Measurements from ENCODE around the gene PCCA. TPM values are rescaled to one million over a fixed set of nuclear protein-coding genes. Genes with fewer than 3 reads are reported as not detected.

PCCA gene
- total and polyA plus RNA-seq, 8 donors: 26.8 to 48.9 (median 37.6) TPM

DNA sequence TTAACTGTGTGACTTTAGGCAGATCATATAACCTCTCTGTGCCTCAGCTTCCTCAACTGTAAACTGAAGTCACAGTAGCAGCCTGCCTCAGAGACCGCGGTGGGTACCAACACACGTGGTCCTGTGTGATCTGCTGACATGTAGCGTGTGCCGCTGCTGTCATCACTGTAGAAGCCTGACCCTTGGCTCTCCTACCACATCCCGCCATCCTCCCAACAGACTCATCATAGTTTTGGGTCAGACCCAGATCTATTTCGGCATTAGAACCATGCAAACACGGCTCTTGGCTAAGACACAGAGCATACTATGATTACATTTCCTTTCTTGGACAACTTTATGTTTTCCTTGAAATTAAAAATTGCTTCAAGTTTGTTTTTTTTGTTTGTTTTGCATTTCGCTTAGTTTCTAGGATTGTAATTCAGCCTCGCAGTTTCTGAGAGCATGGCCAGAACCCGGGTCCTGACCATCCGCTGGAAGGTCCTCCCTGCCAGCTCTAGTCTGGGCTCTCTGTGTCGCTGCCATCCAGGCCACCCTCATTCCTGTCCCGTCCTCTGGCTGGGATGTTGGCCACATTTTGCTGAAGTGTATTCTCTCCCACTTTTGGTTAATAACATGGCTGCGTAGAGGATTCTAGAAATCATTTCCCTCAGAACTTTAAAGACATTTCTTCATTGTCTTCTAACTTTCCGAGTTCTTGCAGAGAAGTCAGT, 446.7 kb downstream of the PCCA start:
- DNase-seq (no peak), ATAC-seq (no peak)
- H3K4me3 ChIP-seq: no peak overlapping the region
- TF ChIP-seq, protein P1, sequence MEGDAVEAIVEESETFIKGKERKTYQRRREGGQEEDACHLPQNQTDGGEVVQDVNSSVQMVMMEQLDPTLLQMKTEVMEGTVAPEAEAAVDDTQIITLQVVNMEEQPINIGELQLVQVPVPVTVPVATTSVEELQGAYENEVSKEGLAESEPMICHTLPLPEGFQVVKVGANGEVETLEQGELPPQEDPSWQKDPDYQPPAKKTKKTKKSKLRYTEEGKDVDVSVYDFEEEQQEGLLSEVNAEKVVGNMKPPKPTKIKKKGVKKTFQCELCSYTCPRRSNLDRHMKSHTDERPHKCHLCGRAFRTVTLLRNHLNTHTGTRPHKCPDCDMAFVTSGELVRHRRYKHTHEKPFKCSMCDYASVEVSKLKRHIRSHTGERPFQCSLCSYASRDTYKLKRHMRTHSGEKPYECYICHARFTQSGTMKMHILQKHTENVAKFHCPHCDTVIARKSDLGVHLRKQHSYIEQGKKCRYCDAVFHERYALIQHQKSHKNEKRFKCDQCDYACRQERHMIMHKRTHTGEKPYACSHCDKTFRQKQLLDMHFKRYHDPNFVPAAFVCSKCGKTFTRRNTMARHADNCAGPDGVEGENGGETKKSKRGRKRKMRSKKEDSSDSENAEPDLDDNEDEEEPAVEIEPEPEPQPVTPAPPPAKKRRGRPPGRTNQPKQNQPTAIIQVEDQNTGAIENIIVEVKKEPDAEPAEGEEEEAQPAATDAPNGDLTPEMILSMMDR (IDR thresholded peaks at IDR 0.05): no peak
- no peaks in the 10 kb centered on the region for H3K27me3 ChIP-seq
- H3K36me3 ChIP-seq: peaks cover 0 to 14% of the 10 kb centered on the region in 2 donors
- intact Hi-C loops (cut with DNase I): no loop called here
- peaks cover 0 to 3% of the 10 kb centered on the region in 2 donors for H3K9me3 ChIP-seq
- H3K4me1 ChIP-seq: no peaks in the 10 kb centered on the region
- H3K27ac ChIP-seq: no peak overlapping the region

DNA sequence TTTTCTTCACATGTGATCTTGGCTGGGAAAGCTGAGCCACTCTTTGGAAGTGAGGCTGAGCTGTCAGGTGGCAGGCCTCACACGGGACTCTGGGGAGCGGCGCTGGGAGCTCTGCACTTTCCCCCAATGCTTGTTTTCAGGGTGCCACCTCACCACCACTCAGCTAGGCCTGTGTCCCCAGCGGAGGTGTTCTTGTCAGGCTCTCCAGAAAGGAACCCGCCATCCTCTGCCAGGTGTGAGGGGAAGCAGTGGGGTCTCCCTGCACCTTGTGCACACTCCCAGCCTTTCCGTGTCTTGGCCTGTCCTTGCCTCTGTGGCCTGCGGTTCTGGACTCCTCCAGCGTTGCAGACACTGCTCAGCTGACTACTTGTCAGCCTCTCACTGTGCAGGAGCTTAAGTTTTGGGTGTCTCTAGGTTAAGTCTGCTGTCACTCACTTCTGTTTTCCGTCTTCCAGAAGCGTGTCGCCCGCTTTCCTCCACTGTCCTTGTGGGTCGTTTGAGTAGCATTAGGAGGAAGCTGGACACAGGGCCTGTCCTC, 447.8 kb downstream of the PCCA start:
- intact Hi-C loops (cut with DNase I): no loop called here
- TF ChIP-seq, protein P1 (IDR thresholded peaks at IDR 0.05): no peak
- H3K36me3 ChIP-seq: peaks cover 0 to 14% of the 10 kb centered on the region in 2 donors
- no peaks in the 10 kb centered on the region for H3K4me1 ChIP-seq
- H3K27me3 ChIP-seq: no peaks in the 10 kb centered on the region
- DNase-seq (no peak), ATAC-seq (no peak)
- H3K4me3 ChIP-seq: no peak overlapping the region
- peaks cover 0 to 3% of the 10 kb centered on the region in 2 donors for H3K9me3 ChIP-seq
- no peak overlapping the region for H3K27ac ChIP-seq

DNA sequence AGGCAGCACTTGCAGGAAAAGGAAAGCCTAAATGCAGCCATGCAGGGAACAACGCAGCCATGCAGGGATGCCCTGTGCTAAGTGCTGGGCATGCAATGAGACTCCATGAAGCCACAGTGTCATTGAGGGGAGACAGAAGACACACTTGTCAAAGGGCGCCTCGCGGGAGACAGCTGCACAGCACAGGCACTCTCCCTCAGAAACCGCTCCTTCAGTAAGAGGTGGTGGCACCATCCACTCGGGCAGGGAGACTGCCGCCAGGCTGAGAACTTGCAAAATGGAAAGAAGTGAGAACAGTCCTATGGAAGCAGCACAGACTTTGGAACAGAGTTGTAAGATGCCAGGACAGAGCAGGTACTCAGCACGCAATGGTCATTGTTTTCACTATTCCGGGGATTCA, 448.6 kb downstream of the PCCA start:
- H3K27ac ChIP-seq: no peak overlapping the region
- H3K4me1 ChIP-seq: peaks cover 0 to under 1% of the 10 kb centered on the region in 2 donors
- H3K9me3 ChIP-seq: peaks cover 0 to under 1% of the 10 kb centered on the region in 2 donors
- intact Hi-C loops (cut with DNase I): no loop called here
- H3K36me3 ChIP-seq: peaks cover 0 to 7% of the 10 kb centered on the region in 2 donors
- no peak overlapping the region for H3K4me3 ChIP-seq
- ATAC-seq (no peak), DNase-seq (no peak)
- TF ChIP-seq, protein P1 (IDR thresholded peaks at IDR 0.05): no peak
- H3K27me3 ChIP-seq: no peaks in the 10 kb centered on the region

DNA sequence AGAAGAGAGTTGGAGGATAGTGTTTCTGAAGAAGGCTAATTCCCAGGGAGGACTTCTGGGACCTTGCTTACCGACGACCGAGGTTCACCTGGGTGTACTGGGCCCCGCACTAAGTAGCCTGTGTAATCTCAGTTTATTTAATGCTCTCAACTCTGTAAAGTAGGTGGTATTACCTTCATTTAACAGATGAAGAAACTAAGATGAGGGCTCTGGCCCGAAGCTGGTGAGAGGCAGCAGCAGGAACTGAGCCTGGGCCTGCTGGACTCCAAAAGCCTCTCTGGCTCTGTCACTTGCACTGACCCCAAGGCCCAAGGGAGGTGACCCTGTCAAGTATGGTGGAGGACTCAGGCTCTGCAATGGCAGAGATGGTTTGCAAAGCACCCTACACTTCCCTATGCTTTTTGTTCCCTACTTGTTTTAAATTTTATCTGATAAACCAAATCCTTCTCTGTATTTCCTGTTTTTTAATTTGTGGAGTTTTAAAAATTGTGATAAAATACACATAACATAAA, 449.1 kb downstream of the PCCA start:
- intact Hi-C loops (cut with DNase I): no loop called here
- ATAC-seq (no peak), DNase-seq (no peak)
- Histone ChIP-seq H3K36me3 (peaks cover 0 to 2% of the 10 kb centered on the region in 2 donors), H3K9me3 (no peaks in the 10 kb centered on the region), H3K4me3 (no peak overlapping the region), H3K27me3 (no peaks in the 10 kb centered on the region), H3K27ac (no peak overlapping the region), H3K4me1 (peaks cover 0 to 5% of the 10 kb centered on the region in 2 donors)
- TF ChIP-seq, protein P1 (IDR thresholded peaks at IDR 0.05): no peak

DNA sequence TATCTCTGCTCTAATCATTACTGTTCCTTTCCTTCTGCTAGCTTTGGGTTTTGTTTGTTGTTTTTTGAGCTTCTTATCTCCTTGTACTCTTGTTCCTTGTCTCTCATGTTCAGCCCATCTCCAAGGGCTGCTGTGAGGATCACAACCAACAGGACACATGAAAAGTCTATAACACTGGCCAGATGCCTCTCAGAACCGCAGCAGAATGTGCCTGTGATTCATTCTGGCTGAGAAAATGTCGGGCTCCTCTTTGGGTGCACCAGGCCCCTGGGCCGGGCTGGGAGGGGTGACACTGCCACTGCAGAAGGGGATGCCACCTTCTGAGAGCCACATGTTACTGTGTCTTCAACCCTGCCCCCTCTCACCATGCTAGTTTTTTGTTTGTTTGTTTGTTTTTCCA, 451.7 kb downstream of the PCCA start:
- Histone ChIP-seq H3K27ac (no peak overlapping the region), H3K9me3 (no peaks in the 10 kb centered on the region), H3K27me3 (no peaks in the 10 kb centered on the region), H3K4me1 (peaks cover 0 to 5% of the 10 kb centered on the region in 2 donors), H3K36me3 (no peaks in the 10 kb centered on the region), H3K4me3 (no peak overlapping the region)
- TF ChIP-seq, protein P1 (IDR thresholded peaks at IDR 0.05): no peak
- ATAC-seq: no peak
- no peak for DNase-seq
- intact Hi-C loops (cut with DNase I): no loop called here
